GM12878 (cell line): ENCODE results near the gene TBC1D22B. TPM values are rescaled to one million over a fixed set of nuclear protein-coding genes. Genes with fewer than 3 reads are reported as not detected.

Experiments
- CBFB ChIP-seq: IDR thresholded peaks from 2 replicates; pipeline ENCODE4 v1.6.1; 2016; ENCODE audit warnings: antibody characterized with exemption, low read depth
- CUX1 ChIP-seq: IDR thresholded peaks from 2 replicates; pipeline ENCODE4 v1.6.1; 2012; ENCODE audit warnings: improper control_type of control experiment, low read depth, low read length; ENCODE audit not compliant: insufficient replicate concordance
- E4F1 ChIP-seq: fragments of 450-650 bp; IDR thresholded peaks from 2 replicates; pipeline ENCODE4 v1.6.1; 2018; ENCODE audit warnings: borderline replicate concordance, mild to moderate bottlenecking; ENCODE audit not compliant: partially characterized antibody
- NRF1 ChIP-seq: conservative IDR thresholded peaks from 2 replicates; pipeline ENCODE4 v1.6.1; 2011; ENCODE audit warnings: mild to moderate bottlenecking, low read depth, low read length, improper control_type of control experiment
- SUPT20H ChIP-seq: IDR thresholded peaks from 2 replicates; pipeline ENCODE4 v1.6.1; 2011; ENCODE audit warnings: low read depth, mild to moderate bottlenecking, low read length, moderate library complexity, borderline replicate concordance; ENCODE audit not compliant: control insufficient read depth
- YBX1 ChIP-seq: fragments of 450-650 bp; IDR thresholded peaks from 2 replicates; pipeline ENCODE4 v1.6.1; 2016; ENCODE audit warnings: antibody characterized with exemption
- polyA plus RNA-seq, 11 experiments: library from polyadenylated mRNA; depleted of rRNA in 4 of 11; unstranded in 6 of 11; stranded (reverse) in 5 of 11; fragments of >200 nt; fragmentation: Nextera tagmentation in 4 of 11; fragmentation: Illumina TruSeq in 1 of 11; extraction: Ambion mirVana in 4 of 11; extraction: Trizol in 1 of 11; gene quantifications; 1 replicate in 1 of 11; 2 replicates in 10 of 11; pipeline versions ENCODE4 v1.2.1 to v1.2.3, GENCODE V29; 2011 to 2016; ENCODE audit warnings: inconsistent platforms in 2 of 11, missing spikeins in 2 of 11, low read depth in 1 of 11
- total RNA-seq, 4 experiments: library from RNA; depleted of rRNA in 3 of 4; stranded (reverse); fragments of >200 nt in 3 of 4; fragmentation: Illumina TruSeq in 1 of 4; extraction: Trizol in 1 of 4; gene quantifications; 2 replicates each; pipeline versions ENCODE4 v1.2.1 to v1.2.3, GENCODE V29; 2013 to 2021

The TBC1D22B gene
- total and polyA plus RNA-seq, 10 of the 15 experiments (the other 5 are each of a cell fraction or from before 2014, with no cell fraction given) = 3.4 to 18.7 (median 14.1) TPM

- TF ChIP-seq CBFB = no peak
- TF ChIP-seq CUX1 = no peak
- no peak for TF ChIP-seq E4F1
- no peak for TF ChIP-seq NRF1
- TF ChIP-seq YBX1 = no peak
- no peak for TF ChIP-seq SUPT20H
These were observed 83.0 kb downstream of the TBC1D22B start (continued) for GRCh38 chr6:37340639-37340943.
